H9 (cell line): ENCODE results near the gene DYNC2H1. TPM values are rescaled to one million over a fixed set of nuclear protein-coding genes. Genes with fewer than 3 reads are reported as not detected.

Source experiments
- DNase-seq: peaks from one replicate; pipeline ENCODE4 v3.0.0-alpha.2; 2017
- H2AFZ ChIP-seq: one replicate; pipeline ENCODE4 v1.6.1; 2013; ENCODE audit warnings: mild to moderate bottlenecking, low read length, control low read depth, moderate library complexity
- H2AK5ac ChIP-seq: 2 replicates; pipeline ENCODE4 v1.6.1; 2013; ENCODE audit warnings: low read length, control low read depth, mixed read lengths; ENCODE audit not compliant: insufficient read length
- H2BK120ac ChIP-seq: one replicate; pipeline ENCODE4 v1.6.1; 2013; ENCODE audit warnings: low read depth, mild to moderate bottlenecking, low read length, control low read depth, inconsistent platforms; ENCODE audit not compliant: poor library complexity, severe bottlenecking
- H2BK12ac ChIP-seq: 2 replicates; pipeline ENCODE4 v1.6.1; 2013; ENCODE audit warnings: low read length, control low read depth, mixed read lengths, low read depth; ENCODE audit not compliant: insufficient read length
- H2BK15ac ChIP-seq: 2 replicates; pipeline ENCODE4 v1.6.1; 2013; ENCODE audit warnings: low read depth, low read length, control low read depth
- H2BK20ac ChIP-seq: one replicate; pipeline ENCODE4 v1.6.1; 2013; ENCODE audit warnings: low read depth, mild to moderate bottlenecking, low read length, control low read depth, inconsistent platforms; ENCODE audit not compliant: poor library complexity, severe bottlenecking
- H2BK5ac ChIP-seq: 2 replicates; pipeline ENCODE4 v1.6.1; 2013; ENCODE audit warnings: low read length, control low read depth, mixed read lengths; ENCODE audit not compliant: insufficient read length
- H3K14ac ChIP-seq: 2 replicates; pipeline ENCODE4 v1.6.1; 2013; ENCODE audit warnings: low read length, control low read depth; ENCODE audit not compliant: insufficient read depth
- H3K18ac ChIP-seq: 2 replicates; pipeline ENCODE4 v1.6.1; 2013; ENCODE audit warnings: low read depth, mild to moderate bottlenecking, mixed read lengths, low read length, control low read depth; ENCODE audit not compliant: insufficient read length
- H3K23ac ChIP-seq: 2 replicates; pipeline ENCODE4 v1.6.1; 2013; ENCODE audit warnings: low read length, control low read depth, mixed read lengths, low read depth; ENCODE audit not compliant: insufficient read length
- H3K23me2 ChIP-seq: 2 replicates; pipeline ENCODE4 v1.6.1; 2013; ENCODE audit warnings: low read depth, mild to moderate bottlenecking, mixed read lengths, low read length, control low read depth; ENCODE audit not compliant: insufficient read length, poor library complexity, severe bottlenecking
- H3K27ac ChIP-seq: 2 replicates; pipeline ENCODE4 v1.5.1; 2013; ENCODE audit warnings: low read length, control low read depth, mixed read lengths, low read depth; ENCODE audit not compliant: insufficient read length
- H3K27me3 ChIP-seq: 2 replicates; pipeline ENCODE4 v1.6.1; 2013; ENCODE audit warnings: low read length, control low read depth, inconsistent platforms; ENCODE audit not compliant: insufficient read depth
- H3K4ac ChIP-seq: 2 replicates; pipeline ENCODE4 v1.6.1; 2013; ENCODE audit warnings: low read depth, mild to moderate bottlenecking, control low read depth, inconsistent platforms, low read length, moderate library complexity
- H3K4me1 ChIP-seq: 2 replicates; pipeline ENCODE4 v1.6.1; 2013; ENCODE audit warnings: low read length, control low read depth, inconsistent platforms; ENCODE audit not compliant: insufficient read depth
- H3K4me2 ChIP-seq: 2 replicates; pipeline ENCODE4 v1.6.1; 2013; ENCODE audit warnings: low read length, control low read depth, mixed read lengths; ENCODE audit not compliant: insufficient read length, insufficient read depth
- H3K56ac ChIP-seq: 2 replicates; pipeline ENCODE4 v1.6.1; 2013; ENCODE audit warnings: low read depth, mild to moderate bottlenecking, mixed read lengths, low read length, control low read depth; ENCODE audit not compliant: insufficient read length
- H3K79me1 ChIP-seq: 2 replicates; pipeline ENCODE4 v1.6.1; 2013; ENCODE audit warnings: low read depth, mild to moderate bottlenecking, moderate library complexity, low read length, control low read depth, inconsistent platforms; ENCODE audit not compliant: insufficient read depth, poor library complexity, severe bottlenecking
- H3K79me2 ChIP-seq: 2 replicates; pipeline ENCODE4 v1.6.1; 2013; ENCODE audit warnings: low read length, control low read depth, inconsistent platforms; ENCODE audit not compliant: insufficient read depth
- H3K9ac ChIP-seq: 2 replicates; pipeline ENCODE4 v1.6.1; 2013; ENCODE audit warnings: low read length, control low read depth, mixed read lengths; ENCODE audit not compliant: insufficient read length; ENCODE audit errors: extremely low read depth
- H3K9me3 ChIP-seq: one replicate; pipeline ENCODE4 v1.6.1; 2013; ENCODE audit warnings: low read depth, low read length, inconsistent platforms; ENCODE audit not compliant: control insufficient read depth
- H3T11ph ChIP-seq: one replicate; pipeline ENCODE4 v1.6.1; 2013; ENCODE audit warnings: mild to moderate bottlenecking, low read length, control low read depth, inconsistent platforms
- H4K20me1 ChIP-seq: one replicate; pipeline ENCODE4 v1.6.1; 2013; ENCODE audit not compliant: control insufficient read depth, insufficient read length, insufficient read depth
- H4K5ac ChIP-seq: 2 replicates; pipeline ENCODE4 v1.6.1; 2013; ENCODE audit warnings: low read depth, mild to moderate bottlenecking, mixed read lengths, low read length, control low read depth; ENCODE audit not compliant: insufficient read length
- H4K8ac ChIP-seq: replicated peaks from 2 replicates; pipeline ENCODE4 v1.6.1; 2013; ENCODE audit warnings: low read length, control low read depth, mixed read lengths, low read depth; ENCODE audit not compliant: insufficient read length
- H4K91ac ChIP-seq: 2 replicates; pipeline ENCODE4 v1.6.1; 2013; ENCODE audit warnings: low read depth, mild to moderate bottlenecking, moderate library complexity, mixed read lengths, low read length, control low read depth; ENCODE audit not compliant: insufficient read length
- H3K27ac Mint-ChIP-seq, 3 experiments: 2 replicates in 2 of 3; 3 replicates in 1 of 3; pipeline ENCODE4 v1.8.0; 2020 to 2021; ENCODE audit warnings: mixed read lengths in 3 of 3, mild to moderate bottlenecking in 1 of 3, moderate library complexity in 1 of 3
- H3K27me3 Mint-ChIP-seq: 2 replicates; pipeline ENCODE4 v1.8.0; 2021; ENCODE audit warnings: low read depth, mild to moderate bottlenecking, moderate library complexity, mixed read lengths
- H3K36me3 Mint-ChIP-seq, 3 experiments: 2 replicates in 2 of 3; 3 replicates in 1 of 3; pipeline ENCODE4 v1.8.0; 2020 to 2021; ENCODE audit warnings: low read depth in 3 of 3, mixed read lengths in 3 of 3; ENCODE audit not compliant: insufficient read depth in 1 of 3
- H3K4me1 Mint-ChIP-seq, 2 experiments: 2 replicates each; pipeline ENCODE4 v1.8.0; 2020; ENCODE audit warnings: mixed read lengths in 2 of 2
- H3K4me3 Mint-ChIP-seq, 2 experiments: 2 replicates in 1 of 2; 3 replicates in 1 of 2; pipeline ENCODE4 v1.8.0; 2020 to 2021; ENCODE audit warnings: mild to moderate bottlenecking in 2 of 2, mixed read lengths in 2 of 2, moderate library complexity in 1 of 2
- H3K9me3 Mint-ChIP-seq, 2 experiments: 2 replicates in 1 of 2; 3 replicates in 1 of 2; pipeline ENCODE4 v1.8.0; 2020; ENCODE audit warnings: mild to moderate bottlenecking in 2 of 2, mixed read lengths in 2 of 2, moderate library complexity in 1 of 2
- WGBS: extraction: QIAGEN DNeasy Blood & Tissue Kit; methylation state at CpG from one replicate; pipeline ENCODE4 v1.1.7; 2013; ENCODE audit warnings: missing lambda C conversion rate, low lambda C conversion rate, mixed read lengths; ENCODE audit not compliant: insufficient read length; ENCODE audit errors: extremely low coverage; 5-methylcytosine and 5-hydroxymethylcytosine counted together
- total RNA-seq: library from RNA; stranded (reverse); gene quantifications from 2 replicates; pipeline ENCODE4 v1.2.1, GENCODE V29; 2021
- TF ChIP-seq, protein P1 (sequence below): fragments of 200-600 bp; sonication (generic); conservative IDR thresholded peaks from 3 replicates; pipeline ENCODE4 v1.8.0; 2021; ENCODE audit warnings: antibody characterized with exemption, mild to moderate bottlenecking

The DYNC2H1 gene
- total RNA-seq, 1 experiment from 2014 or later: 13.2 TPM

DNA sequence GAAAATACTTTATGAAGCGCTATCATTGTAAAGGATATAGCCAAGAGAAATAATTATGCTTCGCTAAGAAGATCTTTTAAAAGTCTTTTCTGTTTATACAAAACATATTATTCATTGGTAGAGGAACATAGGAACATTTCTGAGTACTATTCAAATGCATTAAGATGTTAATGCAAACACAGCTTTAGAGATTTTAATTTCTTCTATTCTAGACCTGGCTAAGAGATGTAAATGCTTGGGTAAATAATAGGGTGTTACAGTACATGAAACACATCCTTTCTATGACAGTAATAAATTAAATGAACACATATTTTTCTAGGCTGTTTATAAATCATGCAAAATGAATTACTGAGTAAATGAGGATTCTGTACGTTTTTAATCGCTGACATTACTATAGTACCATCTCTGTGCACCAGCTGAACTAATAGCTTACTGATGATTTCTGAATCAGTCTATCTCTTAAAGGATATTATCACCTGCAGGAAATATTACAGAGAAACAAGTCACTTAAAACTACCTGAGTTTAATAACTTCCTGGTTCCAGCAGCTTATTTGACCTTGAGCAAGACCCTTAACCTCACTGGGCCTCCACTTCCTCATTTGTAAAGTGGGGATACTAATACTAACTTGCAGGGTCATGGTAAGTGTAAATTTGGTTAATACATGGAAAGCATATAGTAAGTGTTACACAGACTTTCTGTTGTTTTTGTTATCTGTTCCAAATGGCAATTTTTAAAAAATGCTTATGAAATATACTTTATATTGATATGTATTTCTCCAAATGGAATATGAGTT is 344.9 kb downstream of the DYNC2H1 start:
- no CpG with 5 or more reads among the region's 4 CpGs for WGBS
- Histone ChIP-seq H4K5ac (no peak overlapping the region), H3K23ac (no peak overlapping the region), H4K8ac (no peak overlapping the region), H3T11ph (no peak overlapping the region), H2BK120ac (no peak overlapping the region), H3K4ac (no peak overlapping the region), H3K79me1 (no peaks in the 10 kb centered on the region), H3K56ac (no peak overlapping the region), H3K27me3 (no peaks in the 10 kb centered on the region), H3K9ac (no peak overlapping the region), H4K91ac (no peak overlapping the region), H2BK15ac (no peak overlapping the region), H3K23me2 (no peaks in the 10 kb centered on the region), H3K9me3 (no peaks in the 10 kb centered on the region), H2BK12ac (no peak overlapping the region), H3K14ac (no peak overlapping the region), H2BK5ac (no peak overlapping the region), H2AK5ac (no peak overlapping the region), H4K20me1 (no peaks in the 10 kb centered on the region), H3K27ac (no peak overlapping the region), H2BK20ac (no peak overlapping the region), H3K79me2 (no peaks in the 10 kb centered on the region), H3K18ac (no peak overlapping the region), H3K4me2 (no peak overlapping the region), H2AFZ (no peak overlapping the region), H3K4me1 (no peaks in the 10 kb centered on the region)
- Mint-ChIP-seq H3K27me3 (no peaks in the 10 kb centered on the region), H3K27ac (no peak overlapping the region), H3K9me3 (no peaks in the 10 kb centered on the region), H3K36me3 (no peaks in the 10 kb centered on the region; a peak in 1 of 7 replicates), H3K4me3 (no peak overlapping the region), H3K4me1 (peaks cover under 1 to 3% of the 10 kb centered on the region in 2 experiments; a peak in 3 of 4 replicates)
- TF ChIP-seq, protein P1, sequence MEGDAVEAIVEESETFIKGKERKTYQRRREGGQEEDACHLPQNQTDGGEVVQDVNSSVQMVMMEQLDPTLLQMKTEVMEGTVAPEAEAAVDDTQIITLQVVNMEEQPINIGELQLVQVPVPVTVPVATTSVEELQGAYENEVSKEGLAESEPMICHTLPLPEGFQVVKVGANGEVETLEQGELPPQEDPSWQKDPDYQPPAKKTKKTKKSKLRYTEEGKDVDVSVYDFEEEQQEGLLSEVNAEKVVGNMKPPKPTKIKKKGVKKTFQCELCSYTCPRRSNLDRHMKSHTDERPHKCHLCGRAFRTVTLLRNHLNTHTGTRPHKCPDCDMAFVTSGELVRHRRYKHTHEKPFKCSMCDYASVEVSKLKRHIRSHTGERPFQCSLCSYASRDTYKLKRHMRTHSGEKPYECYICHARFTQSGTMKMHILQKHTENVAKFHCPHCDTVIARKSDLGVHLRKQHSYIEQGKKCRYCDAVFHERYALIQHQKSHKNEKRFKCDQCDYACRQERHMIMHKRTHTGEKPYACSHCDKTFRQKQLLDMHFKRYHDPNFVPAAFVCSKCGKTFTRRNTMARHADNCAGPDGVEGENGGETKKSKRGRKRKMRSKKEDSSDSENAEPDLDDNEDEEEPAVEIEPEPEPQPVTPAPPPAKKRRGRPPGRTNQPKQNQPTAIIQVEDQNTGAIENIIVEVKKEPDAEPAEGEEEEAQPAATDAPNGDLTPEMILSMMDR: no peak
- DNase-seq: no peak
